HG03175 (cell line): ENCODE results near the gene EFNA5.
A peak's percentile ranks its signal among the peaks of the same experiment; 100 is the strongest.

ENCODE experiments used
- ATAC-seq: cut with Tn5 transposase; IDR thresholded peaks from one replicate; pipeline ENCODE4 v1.9.1; 2021; ENCODE audit warnings: mild to moderate bottlenecking, moderate library complexity; ENCODE audit not compliant: unreplicated experiment

The EFNA5 gene

DNA sequence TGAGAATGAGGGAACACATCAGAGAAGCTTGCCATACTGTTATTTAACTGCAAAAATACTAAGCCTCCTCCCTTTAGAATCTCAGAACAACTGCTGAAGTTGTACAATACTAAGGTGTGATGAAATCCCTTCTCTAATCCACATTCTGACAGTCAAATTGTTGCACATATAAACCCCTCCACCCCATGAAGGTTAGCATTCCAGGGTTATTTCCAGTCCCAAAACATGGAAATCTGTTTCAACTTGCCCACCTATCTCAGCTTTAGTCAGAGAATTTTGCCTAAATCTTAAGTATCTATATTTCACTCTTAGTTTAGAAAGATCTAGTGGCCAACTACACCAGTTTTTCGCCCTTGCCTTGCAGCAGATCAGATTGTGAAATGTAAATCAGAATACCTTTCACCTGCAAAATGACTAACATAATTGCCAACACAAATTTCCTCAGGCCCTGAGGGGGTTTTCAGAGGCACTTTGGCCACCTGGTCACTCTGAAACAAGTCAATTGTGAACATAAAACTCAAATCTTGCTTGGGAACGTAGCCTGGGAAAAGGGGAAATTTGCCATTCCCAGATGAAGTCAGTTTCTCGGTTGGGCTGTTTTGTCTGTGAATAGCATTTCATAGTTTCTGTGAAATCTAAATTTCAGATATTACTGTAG, 93.9 kb downstream of the EFNA5 start:
- no peak for ATAC-seq

GRCh38 chr5:107576155-107576554, 94.6 kb downstream of the EFNA5 start:
- no peak for ATAC-seq

DNA sequence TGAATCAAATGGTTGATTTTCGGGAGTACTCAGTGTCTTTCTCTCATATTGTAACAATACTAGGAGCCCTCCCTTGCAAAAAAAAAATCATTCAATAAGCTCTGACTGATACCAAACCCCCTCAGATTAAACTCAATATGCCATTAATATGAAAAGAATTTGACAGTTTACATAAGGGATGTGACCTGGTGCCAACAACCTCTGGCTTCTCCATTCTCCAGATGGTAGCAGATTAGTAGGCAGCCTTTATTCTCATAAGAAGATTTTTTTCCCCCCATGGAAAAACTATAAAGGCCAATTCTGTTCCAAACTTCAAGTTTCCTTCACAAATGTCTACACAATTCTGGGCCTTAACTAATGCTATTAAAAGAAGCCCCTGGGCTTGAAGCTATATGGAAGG, 96.5 kb downstream of the EFNA5 start:
- no peak for ATAC-seq

DNA sequence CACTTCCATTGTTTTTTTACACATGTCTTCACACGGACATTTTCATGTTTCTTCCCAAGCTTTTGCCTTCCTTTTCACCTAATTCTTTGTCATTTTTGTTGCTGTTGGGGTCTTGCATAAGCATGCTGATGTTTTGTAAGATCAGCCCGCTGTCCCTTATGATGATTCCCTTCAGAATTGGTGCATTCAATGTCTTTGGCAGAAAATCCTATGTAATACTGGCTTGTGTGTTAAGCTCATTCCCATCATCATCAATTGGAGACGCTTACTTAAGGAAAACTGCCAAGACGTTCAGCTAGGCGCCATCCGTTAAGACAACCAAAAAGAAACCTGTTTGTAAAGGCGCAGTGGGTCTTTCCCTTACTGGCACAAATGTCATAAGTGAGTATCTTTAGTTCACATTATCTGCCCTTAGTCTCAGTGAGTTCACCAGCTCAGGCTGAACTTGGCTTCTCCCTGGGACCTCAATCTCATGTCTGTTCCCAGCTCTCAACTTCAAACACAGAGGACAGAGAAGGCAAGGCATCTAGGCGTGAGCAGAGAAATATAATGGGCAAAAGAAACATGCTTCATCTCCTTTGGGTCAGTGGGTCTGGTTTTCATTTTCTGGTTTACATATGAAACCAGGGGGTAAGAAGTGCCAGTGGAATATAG, 97.9 kb downstream of the EFNA5 start:
- ATAC-seq, result no peak

DNA sequence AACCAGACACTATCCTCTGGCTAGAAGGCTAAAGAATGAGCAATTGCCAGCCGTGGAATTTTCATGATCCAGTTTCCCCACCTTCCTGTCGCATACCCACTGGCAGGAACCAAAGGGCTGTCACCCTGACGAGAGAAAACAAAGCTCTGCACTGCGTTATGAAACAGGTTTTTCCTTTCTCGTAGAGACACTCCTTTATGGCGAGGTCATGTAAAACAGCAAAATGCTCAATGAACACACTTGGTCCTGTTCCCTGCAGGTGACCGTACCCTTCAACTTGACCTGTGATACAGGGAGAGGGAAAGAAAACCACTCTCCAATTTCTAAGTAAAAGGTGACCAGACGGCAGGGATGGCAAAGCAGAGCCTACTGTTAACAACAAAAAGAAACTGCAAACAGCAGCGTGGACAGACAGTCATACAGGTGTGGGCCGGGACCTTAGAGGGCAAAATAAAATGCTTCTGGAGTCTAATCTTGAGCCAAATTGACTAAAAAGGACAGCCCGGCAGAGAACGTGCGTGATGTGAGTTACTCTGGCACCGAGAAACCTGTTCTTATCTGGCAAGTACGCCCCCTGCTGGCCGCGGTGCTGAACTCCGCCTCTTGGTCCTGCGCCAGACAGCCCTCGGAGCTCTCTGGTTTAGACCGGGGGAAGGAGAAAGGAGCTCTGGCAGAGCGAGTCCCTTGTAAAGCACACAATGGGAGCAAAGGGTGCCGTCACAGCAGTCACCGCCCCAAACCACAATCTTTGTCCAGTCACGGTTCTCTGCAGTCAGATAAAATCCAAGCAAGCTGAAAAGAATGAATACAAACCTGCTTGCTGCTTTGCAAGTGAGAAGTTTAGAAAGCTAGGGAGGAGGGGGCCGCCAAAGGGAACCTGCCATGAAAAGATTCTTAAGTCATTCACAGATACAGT, 98.9 kb downstream of the EFNA5 start:
- ATAC-seq, result peak; percentile 58

- peak; percentile 82 for ATAC-seq
Observed at GRCh38 chr5:107570805-107571531, 99.8 kb downstream of the EFNA5 start.

DNA sequence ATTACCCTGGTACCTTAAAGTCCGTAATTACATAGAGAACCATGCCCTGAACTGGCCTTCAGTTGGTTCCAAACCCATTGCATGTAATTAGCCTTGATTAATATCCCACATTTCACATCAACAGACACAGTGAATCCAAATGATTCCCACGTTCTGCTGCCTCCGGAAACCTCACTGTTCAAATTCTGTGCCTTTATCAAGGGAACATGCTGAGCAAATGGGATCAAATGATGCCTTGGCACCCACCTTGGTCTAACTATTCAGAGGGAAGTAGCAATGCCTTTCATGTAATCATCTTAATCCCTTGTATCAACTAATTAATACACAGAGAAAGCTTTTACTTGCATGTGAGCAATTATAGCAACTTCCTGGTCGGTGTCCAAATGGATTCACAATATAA, 100.6 kb downstream of the EFNA5 start:
- no peak for ATAC-seq

DNA sequence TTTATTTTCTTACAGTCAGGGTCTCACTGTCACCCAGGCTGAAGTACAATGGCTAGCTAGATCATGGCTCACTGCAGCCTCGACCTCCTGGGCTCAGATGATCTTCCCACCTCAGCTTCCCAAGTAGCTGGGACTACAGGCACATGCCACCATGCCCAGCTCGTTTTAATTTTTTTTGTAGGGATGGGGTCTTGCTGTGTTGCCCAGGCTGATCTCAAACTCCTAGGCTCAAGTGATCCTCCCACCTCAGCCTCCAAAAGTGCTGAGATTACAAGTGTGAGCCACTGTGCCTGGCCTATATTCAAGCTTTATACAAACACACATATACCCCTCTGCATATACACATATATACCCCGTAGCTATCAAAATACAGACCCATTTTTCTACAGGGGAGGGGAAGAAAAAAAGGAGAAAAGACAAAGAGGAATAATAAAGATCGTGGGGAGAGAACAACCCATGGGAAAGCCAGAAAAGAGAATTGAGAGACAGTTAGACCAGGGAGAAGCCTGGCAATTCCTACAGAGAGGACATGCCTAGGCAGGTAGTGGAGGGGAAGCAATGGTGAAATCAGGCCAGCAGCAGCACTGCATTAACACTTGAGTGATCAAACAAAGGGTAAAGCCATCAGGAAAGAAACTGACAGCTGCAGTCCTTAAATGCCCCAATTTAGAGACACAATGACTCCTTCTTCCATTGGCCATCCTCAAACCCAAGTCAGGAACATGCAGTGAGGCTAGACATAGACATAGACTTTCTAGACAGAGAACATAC, 102.7 kb downstream of the EFNA5 start:
- no peak for ATAC-seq

- no peak for ATAC-seq
Observed at GRCh38 chr5:107566986-107567385, 103.8 kb downstream of the EFNA5 start.

GRCh38 chr5:107565791-107566767, 104.7 kb downstream of the EFNA5 start:
- no peak for ATAC-seq

DNA sequence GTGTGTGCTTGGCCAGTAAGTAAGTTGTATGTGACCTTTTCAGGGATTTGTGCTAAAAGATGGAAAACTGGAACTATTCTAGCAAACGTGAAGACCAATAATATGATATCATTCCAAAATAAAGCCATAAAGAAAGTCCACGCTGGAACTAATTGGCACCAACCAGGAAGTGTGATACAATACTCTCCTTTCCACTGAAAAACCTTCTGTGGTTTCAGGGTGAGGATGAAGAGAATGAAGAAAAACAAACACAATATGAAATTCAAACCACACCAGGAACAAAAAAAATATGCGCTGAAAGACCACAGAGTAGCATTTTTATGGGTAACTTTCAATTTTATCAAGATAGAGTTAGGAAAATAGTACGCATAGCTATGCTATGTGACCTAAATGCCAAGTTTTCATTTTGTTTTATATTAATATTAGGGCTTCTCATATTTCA, 105.8 kb downstream of the EFNA5 start:
- ATAC-seq, result no peak

- ATAC-seq, result no peak
Observed at GRCh38 chr5:107563959-107564544, 106.7 kb downstream of the EFNA5 start.

GRCh38 chr5:107560377-107560776, 110.4 kb downstream of the EFNA5 start:
- no peak for ATAC-seq

GRCh38 chr5:107558823-107559375, 111.8 kb downstream of the EFNA5 start:
- no peak for ATAC-seq

GRCh38 chr5:107557051-107557658, 113.6 kb downstream of the EFNA5 start:
- ATAC-seq, result no peak

GRCh38 chr5:107556575-107556974, 114.2 kb downstream of the EFNA5 start:
- no peak for ATAC-seq

DNA sequence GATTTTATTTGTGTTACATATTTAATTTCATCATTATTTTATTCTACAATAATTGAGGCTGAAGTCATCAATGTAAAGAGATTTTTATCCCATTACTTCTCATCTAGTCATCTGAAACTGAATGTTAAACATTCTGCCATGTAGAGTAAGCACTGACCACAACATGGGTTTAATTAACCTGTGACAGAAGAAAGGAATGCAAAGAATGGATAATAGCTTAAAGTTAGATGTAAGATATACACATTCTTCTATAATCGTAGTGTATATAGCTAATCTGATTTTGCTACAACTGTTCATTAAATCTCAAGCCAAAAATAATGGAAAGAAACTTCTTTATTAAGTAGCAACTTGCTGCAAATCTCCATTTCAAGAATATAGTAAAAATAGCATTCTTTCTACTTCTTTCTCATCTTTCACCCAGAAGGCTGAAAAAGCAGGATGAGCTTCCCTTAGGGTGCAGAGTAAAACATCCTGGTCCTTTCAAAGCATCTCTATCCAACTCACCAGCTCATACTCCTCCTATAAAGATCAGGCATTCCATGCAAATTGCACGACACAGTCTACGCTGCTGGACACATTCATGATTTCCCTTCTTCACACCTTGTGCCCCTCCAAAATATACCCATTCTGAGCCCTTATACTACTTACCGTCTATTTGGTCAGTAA, 115.2 kb downstream of the EFNA5 start:
- ATAC-seq, result no peak
